ENCODE measurements around the gene ADGB. TPM values are rescaled to one million over a fixed set of nuclear protein-coding genes. Genes with fewer than 3 reads are reported as not detected.
"Not testable (repeated sequence)": the region's sequence is repeated elsewhere in the genome, so short reads cannot be mapped to it uniquely, and the experiment has no call there.

Gene ADGB
- total RNA-seq (not detected), total RNA-seq (0 reads per million in 2 donors)

DNA sequence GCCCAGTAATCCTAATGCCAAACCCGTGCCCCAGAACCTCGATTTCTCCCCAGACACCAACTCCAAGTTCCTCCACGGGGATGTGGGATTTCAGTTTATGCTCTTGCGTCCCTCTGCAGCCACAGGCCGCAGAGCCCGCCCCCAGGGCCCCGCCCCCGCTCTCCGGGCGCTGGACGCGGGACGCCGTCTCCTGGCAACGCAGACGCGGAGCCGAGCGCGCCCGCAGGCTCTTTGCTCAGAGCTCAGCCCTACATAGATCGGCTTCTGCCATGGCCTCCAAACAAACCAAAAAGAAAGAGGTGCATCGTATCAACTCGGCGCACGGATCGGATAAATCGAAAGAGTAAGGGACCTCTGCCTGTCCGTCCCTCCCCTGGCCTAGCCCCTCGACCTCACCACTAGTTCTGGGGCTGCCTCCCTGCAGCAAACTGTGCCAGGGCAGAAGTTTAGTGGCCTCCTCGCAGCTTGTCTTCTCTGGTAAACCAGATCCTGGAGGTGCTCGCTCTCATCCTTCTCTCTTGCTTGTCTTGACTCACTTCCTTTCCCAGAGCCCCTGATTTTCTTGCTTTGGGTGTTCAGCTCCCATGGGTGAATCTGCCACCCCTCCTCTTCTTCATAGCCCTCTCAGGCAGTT is at the start of gene ADGB:
TSS of gene ADGB (plus strand) at position 201 of the 634 bp plus-strand sequence. CDS start at position 270, 69 bp downstream.
- ATAC-seq (no peak), DNase-seq (no peak)
- Mint-ChIP-seq H3K27me3 (peaks cover 39% of the 10 kb centered on the region), H3K4me1 (peaks cover 6% of the 10 kb centered on the region), H3K36me3 (ENCODE audit: low read depth) (no peaks in the 10 kb centered on the region), H3K4me3 (peak within 1 kb of the TSS; percentile 22), H3K27ac (no peak within 1 kb of the TSS)
- H3K9me3 ChIP-seq (ENCODE audit: control insufficient read depth, low read length, poor library complexity, severe bottlenecking), result no peaks in the 10 kb centered on the region

DNA sequence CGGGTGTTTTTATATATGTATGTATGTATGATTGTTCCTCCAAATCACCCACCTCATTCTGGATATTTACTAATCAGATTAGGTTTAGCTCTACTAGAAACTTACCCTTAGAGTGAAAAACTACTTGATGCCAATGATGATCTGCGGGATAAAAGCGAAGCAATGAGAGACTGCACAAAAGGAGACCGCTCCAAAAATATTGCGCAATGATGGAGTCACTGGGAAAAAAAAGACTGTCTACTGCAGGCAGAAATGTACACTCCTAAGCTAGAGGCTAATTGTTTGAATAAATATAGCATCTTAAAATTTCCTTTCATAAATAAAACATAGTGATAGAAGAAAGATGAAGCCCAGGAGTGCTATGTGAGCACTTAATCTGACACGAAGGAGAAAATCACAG is 47.9 kb upstream of the ADGB start:
- ATAC-seq (no peak), DNase-seq (no peak)
- peaks cover 23% of the 10 kb centered on the region for H3K27me3 Mint-ChIP-seq
- no peak overlapping the region for H3K27ac Mint-ChIP-seq
- H3K36me3 Mint-ChIP-seq (ENCODE audit: low read depth), result no peaks in the 10 kb centered on the region
- H3K4me3 Mint-ChIP-seq, result no peak overlapping the region
- no peaks in the 10 kb centered on the region for H3K4me1 Mint-ChIP-seq
- no peaks in the 10 kb centered on the region for H3K9me3 ChIP-seq (ENCODE audit: control insufficient read depth, low read length, poor library complexity, severe bottlenecking)

DNA sequence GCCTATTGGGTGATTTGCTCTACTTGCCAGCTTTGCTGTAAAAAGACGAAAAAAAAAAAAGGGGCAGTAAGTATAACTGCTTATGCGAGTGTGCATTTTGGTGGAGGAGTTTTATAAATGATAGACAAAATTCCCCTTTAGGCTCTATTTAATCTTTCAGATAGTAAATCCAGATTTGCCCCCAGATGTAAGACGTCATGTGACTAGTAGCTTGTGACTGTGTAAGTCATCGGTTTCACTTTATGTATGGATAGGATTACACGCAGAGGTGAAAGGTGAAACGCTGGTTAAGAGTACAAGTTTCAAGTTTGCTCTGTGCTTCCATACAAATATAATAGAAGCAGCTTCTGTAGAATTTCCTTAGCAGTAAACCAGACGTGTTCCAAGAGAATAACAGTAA is 47.2 kb upstream of the ADGB start:
- ATAC-seq, result no peak
- H3K9me3 ChIP-seq (ENCODE audit: control insufficient read depth, low read length, poor library complexity, severe bottlenecking), result no peaks in the 10 kb centered on the region
- no peak for DNase-seq
- Mint-ChIP-seq H3K27me3 (peaks cover 23% of the 10 kb centered on the region), H3K4me3 (no peak overlapping the region), H3K27ac (no peak overlapping the region), H3K36me3 (ENCODE audit: low read depth) (no peaks in the 10 kb centered on the region), H3K4me1 (no peaks in the 10 kb centered on the region)

DNA sequence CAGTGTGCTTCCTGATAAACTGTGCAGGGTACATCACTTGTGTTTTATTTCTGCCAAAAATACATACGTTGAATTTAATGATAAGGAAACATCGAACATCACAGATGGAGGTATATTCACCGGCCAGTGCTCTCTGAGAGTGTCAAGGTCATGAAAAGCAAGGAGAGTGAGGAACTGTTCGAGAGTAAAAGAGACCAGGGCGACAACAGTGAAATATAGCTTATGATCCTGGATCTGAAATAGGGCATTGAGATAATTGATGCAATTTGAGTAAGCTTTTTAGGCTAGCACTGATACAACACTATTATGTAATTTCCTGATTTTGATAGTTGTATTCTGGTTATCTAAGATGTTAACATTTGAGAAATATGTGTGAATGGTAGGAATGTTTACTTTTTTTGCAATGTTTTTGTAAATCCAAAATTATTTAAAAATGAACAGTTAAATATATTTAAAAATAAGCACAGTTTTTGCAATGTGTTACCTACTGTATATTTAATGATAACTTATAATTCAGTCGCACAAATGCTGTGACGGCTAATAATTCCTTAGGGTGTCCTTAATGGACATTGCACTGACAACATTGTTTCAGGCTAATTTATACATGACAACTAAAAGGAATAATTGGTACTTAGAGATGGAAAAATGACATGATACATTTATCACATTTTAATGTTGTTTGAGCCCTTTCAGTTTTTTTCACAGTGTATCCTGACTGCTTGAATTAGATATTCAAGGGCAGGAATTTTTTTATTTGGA is 45.2 kb upstream of the ADGB start:
- no peaks in the 10 kb centered on the region for H3K9me3 ChIP-seq (ENCODE audit: control insufficient read depth, low read length, poor library complexity, severe bottlenecking)
- ATAC-seq, result no peak
- H3K27me3 Mint-ChIP-seq, result peaks cover 23% of the 10 kb centered on the region
- H3K4me3 Mint-ChIP-seq, result no peak overlapping the region
- H3K4me1 Mint-ChIP-seq, result no peaks in the 10 kb centered on the region
- DNase-seq, result no peak
- no peaks in the 10 kb centered on the region for H3K36me3 Mint-ChIP-seq (ENCODE audit: low read depth)
- no peak overlapping the region for H3K27ac Mint-ChIP-seq

DNA sequence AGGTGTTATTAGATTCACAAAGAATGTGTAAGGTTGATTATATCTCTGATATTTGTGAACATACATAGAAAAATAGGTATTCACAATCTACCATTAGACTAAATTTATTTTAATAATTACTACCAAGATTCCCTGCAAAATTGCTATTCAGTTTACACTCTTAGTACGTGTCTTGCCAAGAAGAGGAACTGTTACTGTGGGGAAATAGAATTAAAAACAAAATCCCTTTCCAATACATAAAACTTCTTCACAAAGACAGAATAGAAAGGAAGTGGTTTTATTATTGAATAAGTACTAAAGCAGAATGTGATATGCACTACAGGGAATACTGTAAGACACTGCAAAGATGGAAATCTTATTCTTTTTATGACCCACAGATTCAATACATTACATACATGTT is 38.2 kb upstream of the ADGB start:
- Mint-ChIP-seq H3K4me1 (no peaks in the 10 kb centered on the region), H3K4me3 (no peak overlapping the region), H3K36me3 (ENCODE audit: low read depth) (no peaks in the 10 kb centered on the region), H3K27me3 (peaks cover 5% of the 10 kb centered on the region), H3K27ac (no peak overlapping the region)
- DNase-seq, result no peak
- ATAC-seq, result no peak
- H3K9me3 ChIP-seq (ENCODE audit: control insufficient read depth, low read length, poor library complexity, severe bottlenecking), result no peaks in the 10 kb centered on the region

DNA sequence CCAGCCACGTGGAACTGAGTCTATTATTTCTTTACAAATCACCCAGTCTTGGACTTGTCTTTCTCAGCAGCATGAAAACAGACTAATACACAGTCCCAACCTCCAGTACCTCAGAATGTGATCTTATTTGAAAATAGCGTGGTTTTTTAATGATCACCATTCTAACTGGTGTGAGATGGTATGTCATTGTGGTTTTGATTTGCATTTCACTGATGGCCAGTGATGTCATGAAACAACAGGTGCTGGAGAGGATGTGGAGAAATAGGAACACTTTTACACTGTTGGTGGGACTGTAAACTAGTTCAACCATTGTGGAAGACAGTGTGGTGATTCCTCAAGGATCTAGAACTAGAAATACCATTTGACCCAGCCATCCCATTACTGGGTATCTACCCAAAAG is 32.1 kb upstream of the ADGB start:
- H3K27ac Mint-ChIP-seq; H3K36me3 Mint-ChIP-seq (ENCODE audit: low read depth); H3K4me1 Mint-ChIP-seq; H3K27me3 Mint-ChIP-seq; H3K9me3 ChIP-seq (ENCODE audit: control insufficient read depth, low read length, poor library complexity, severe bottlenecking); H3K4me3 Mint-ChIP-seq; ATAC-seq; DNase-seq: not testable (repeated sequence)

DNA sequence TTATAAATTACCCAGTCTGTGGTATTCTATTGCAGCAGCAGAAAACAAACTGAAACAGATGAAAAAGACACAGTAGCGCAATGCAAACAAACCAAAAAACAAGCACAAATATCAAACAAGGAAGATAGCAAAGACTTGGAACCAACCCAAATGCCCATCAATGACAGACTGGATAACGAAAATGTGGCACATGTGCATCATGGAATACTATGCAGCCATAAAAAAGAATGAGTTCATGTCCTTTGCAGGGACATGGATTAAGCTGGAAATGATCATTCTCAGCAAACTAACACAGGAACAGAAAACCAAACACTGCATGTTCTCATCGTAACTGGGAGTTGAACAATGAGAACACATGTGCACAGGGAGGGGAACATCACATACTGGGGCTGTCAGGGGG is 30.2 kb upstream of the ADGB start:
- H3K27me3 Mint-ChIP-seq, DNase-seq, H3K27ac Mint-ChIP-seq: not testable (repeated sequence)

DNA sequence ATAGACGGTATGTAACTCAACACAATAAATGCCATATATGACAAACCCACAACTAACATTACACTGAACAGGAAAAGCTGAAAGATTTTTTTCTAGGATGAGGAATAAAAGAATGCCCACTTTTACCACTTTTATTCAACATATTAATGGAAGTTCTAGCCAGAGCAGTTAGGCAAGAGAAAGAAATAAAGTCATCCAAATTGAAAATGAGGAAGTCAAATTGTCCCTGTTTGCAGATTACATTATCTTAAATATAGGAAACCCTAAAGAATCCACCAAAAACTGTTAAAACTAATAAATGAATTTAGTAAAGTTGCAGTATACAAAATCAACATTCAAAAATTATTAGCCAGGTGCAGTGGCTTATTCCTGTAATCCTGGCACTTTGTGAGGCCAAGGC is 24.6 kb upstream of the ADGB start:
- Mint-ChIP-seq H3K36me3 (ENCODE audit: low read depth) (no peaks in the 10 kb centered on the region), H3K27me3 (no peaks in the 10 kb centered on the region), H3K27ac (no peak overlapping the region), H3K4me3 (no peak overlapping the region), H3K4me1 (no peaks in the 10 kb centered on the region)
- ATAC-seq, result no peak
- H3K9me3 ChIP-seq (ENCODE audit: control insufficient read depth, low read length, poor library complexity, severe bottlenecking), result no peaks in the 10 kb centered on the region
- DNase-seq, result no peak

More for the DNA sequence above, 30.2 kb upstream of the ADGB start:
- H3K9me3 ChIP-seq (ENCODE audit: control insufficient read depth, low read length, poor library complexity, severe bottlenecking); ATAC-seq; H3K36me3 Mint-ChIP-seq (ENCODE audit: low read depth); H3K4me1 Mint-ChIP-seq; H3K4me3 Mint-ChIP-seq: not testable (repeated sequence)

DNA sequence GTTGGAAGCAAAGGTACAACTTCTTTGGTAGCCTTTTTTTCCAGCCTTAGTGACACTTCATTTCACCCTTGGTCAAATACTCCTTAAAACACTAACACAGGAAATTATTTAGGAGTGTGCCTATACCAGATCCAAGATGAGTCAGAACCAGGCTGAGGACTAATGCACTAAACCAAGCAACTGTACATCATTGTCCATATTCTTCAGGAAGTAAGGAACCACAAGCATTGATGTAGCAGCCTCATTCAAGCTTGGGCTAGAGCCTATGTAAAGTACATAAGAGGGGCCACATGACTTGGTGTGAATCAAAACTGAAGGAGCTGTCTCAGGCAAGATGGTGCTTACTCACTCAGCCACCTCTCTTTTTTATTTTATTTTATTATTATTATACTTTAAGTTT is 20.7 kb upstream of the ADGB start:
- H3K4me3 Mint-ChIP-seq, result no peak overlapping the region
- H3K36me3 Mint-ChIP-seq (ENCODE audit: low read depth), result no peaks in the 10 kb centered on the region
- DNase-seq (no peak), ATAC-seq (no peak)
- no peak overlapping the region for H3K27ac Mint-ChIP-seq
- H3K4me1 Mint-ChIP-seq, result no peaks in the 10 kb centered on the region
- no peaks in the 10 kb centered on the region for H3K9me3 ChIP-seq (ENCODE audit: control insufficient read depth, low read length, poor library complexity, severe bottlenecking)
- no peaks in the 10 kb centered on the region for H3K27me3 Mint-ChIP-seq

DNA sequence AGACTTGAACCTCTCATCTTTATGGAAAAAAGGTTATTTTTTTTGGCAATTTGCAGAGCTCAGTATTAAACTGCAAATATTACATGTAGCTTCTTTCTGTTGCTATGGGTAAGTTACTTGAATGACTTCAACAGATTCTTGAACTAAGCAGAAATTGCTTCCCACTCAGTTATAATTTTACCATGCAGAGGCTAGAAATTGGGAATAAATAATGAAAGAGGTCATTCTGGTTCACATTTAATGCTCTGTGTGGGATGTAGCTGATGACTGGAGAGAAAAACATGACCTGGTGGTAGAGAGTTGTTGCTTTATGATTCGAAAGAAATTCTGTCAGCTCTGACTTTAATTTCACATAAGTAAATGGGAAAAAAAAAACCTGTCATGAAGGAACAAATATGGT is 16.8 kb upstream of the ADGB start:
- no peaks in the 10 kb centered on the region for H3K9me3 ChIP-seq (ENCODE audit: control insufficient read depth, low read length, poor library complexity, severe bottlenecking)
- Mint-ChIP-seq H3K4me3 (no peak overlapping the region), H3K27me3 (no peaks in the 10 kb centered on the region), H3K4me1 (no peaks in the 10 kb centered on the region), H3K36me3 (ENCODE audit: low read depth) (no peaks in the 10 kb centered on the region), H3K27ac (no peak overlapping the region)
- ATAC-seq (no peak), DNase-seq (no peak)

DNA sequence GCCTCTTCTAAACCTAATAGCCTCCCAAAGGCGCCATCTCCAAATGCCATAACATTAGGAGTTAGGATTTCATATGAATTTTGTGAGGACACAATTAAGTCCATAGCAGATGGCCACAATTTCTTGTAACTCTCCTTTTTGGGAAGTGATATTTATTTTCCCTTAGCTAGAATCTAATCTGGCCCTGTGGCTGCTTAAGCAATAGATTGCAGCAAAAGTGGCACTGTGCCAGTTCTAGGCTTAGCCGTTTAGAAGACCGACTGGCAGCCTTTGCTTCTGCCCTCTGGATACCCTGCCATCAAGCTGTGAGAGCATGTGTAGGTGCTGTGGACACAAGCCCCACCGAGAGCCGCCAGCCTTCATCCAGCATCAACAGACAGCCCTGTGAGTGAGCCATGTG is 15.9 kb upstream of the ADGB start:
- H3K27ac Mint-ChIP-seq, result no peak overlapping the region
- H3K27me3 Mint-ChIP-seq, result no peaks in the 10 kb centered on the region
- H3K4me3 Mint-ChIP-seq, result no peak overlapping the region
- ATAC-seq (no peak), DNase-seq (no peak)
- H3K36me3 Mint-ChIP-seq (ENCODE audit: low read depth), result no peaks in the 10 kb centered on the region
- H3K4me1 Mint-ChIP-seq, result no peaks in the 10 kb centered on the region
- no peaks in the 10 kb centered on the region for H3K9me3 ChIP-seq (ENCODE audit: control insufficient read depth, low read length, poor library complexity, severe bottlenecking)

DNA sequence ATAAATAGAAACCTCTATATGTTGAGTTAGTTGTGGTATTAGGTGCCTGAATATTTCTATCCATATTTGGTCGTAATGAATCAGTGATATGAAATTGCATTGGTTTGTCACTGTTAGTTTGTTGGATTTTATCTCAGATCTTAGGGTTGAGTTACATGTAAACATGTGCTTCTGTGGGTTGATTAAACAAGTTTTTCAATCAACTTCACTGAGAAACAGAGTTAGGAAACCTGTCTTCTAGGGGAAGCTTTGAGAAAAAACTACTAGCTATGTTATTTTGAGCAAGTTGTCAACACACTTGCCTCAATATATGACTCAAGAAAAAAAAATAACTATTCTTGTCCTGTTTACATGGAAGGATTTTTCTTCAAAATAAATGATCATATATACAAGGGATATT is 14.8 kb upstream of the ADGB start:
- H3K4me3 Mint-ChIP-seq, result no peak overlapping the region
- H3K27ac Mint-ChIP-seq, result no peak overlapping the region
- H3K4me1 Mint-ChIP-seq, result no peaks in the 10 kb centered on the region
- DNase-seq, result no peak
- no peaks in the 10 kb centered on the region for H3K27me3 Mint-ChIP-seq
- no peaks in the 10 kb centered on the region for H3K36me3 Mint-ChIP-seq (ENCODE audit: low read depth)
- no peak for ATAC-seq
- H3K9me3 ChIP-seq (ENCODE audit: control insufficient read depth, low read length, poor library complexity, severe bottlenecking), result no peaks in the 10 kb centered on the region

DNA sequence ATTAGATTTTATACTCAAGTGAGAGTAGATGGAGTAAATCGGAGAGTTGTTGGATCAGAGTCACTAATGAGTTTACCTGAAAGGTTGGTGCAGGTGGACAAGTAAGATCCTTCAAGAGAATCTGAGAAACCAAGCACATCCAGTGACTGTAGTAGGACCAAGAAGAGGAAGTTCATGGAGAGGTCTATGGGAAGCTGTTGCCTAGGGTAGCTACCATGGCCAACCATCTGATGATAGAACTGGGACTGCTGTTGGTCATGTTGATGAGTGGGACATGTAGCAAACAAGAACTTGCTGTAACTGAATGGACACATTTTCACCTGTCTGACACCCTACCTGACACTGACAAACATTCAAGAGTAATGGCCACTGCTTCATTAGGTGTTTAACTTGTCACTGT is 11.3 kb upstream of the ADGB start:
- H3K9me3 ChIP-seq (ENCODE audit: control insufficient read depth, low read length, poor library complexity, severe bottlenecking), result no peaks in the 10 kb centered on the region
- no peak overlapping the region for H3K4me3 Mint-ChIP-seq
- no peaks in the 10 kb centered on the region for H3K4me1 Mint-ChIP-seq
- ATAC-seq (no peak), DNase-seq (no peak)
- H3K27ac Mint-ChIP-seq, result no peak overlapping the region
- no peaks in the 10 kb centered on the region for H3K36me3 Mint-ChIP-seq (ENCODE audit: low read depth)
- no peaks in the 10 kb centered on the region for H3K27me3 Mint-ChIP-seq

DNA sequence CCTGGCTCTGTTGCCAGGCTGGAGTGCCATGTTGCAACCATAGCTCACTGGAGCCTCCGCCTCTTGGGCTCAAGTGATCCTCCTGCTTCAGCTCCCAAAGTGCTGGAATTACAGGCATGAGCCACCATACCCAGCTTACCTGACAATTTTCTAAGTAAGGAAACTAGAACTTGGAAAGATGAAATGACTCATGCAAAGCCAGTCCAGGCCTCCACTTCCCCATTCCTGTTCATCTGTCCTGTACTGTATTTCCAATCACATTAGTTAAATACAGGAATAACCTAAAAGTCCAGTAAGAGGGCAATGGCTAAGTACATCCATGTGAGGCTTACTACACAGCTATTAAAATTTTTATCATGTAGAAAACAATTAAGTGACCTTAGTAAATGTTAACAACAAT is 8.3 kb upstream of the ADGB start:
- H3K9me3 ChIP-seq (ENCODE audit: control insufficient read depth, low read length, poor library complexity, severe bottlenecking), result no peaks in the 10 kb centered on the region
- Mint-ChIP-seq H3K4me3 (no peak overlapping the region), H3K27me3 (no peaks in the 10 kb centered on the region), H3K27ac (no peak overlapping the region), H3K4me1 (no peaks in the 10 kb centered on the region), H3K36me3 (ENCODE audit: low read depth) (no peaks in the 10 kb centered on the region)
- DNase-seq, result no peak
- no peak for ATAC-seq

Measured in T-helper 17 cell (primary cell).